ENCODE measurements around the gene EVPL. TPM values are rescaled to one million over a fixed set of nuclear protein-coding genes. Genes with fewer than 3 reads are reported as not detected.

The EVPL gene
- total and polyA plus RNA-seq, 2 of the 13 experiments (the other 11 are each of a cell fraction or from before 2014, with no cell fraction given), result 2.1 to 8.2 TPM

GRCh38 chr17:76014100-76014924, 12.8 kb downstream of the EVPL start (continued):
- TF ChIP-seq MTERF4 (CRISPR knock-in tag; IDR thresholded peaks at IDR 0.05), result peak; percentile 84; the same call in 1 of the 2 replicates
- peak; percentile 42; the same call in 1 of the 2 replicates for TF ChIP-seq CSRNP1 (CRISPR knock-in tag; IDR thresholded peaks at IDR 0.05)
- TF ChIP-seq RNF219 (CRISPR knock-in tag; IDR thresholded peaks at IDR 0.05), result no peak
- TF ChIP-seq DDIT3 (CRISPR knock-in tag; IDR thresholded peaks at IDR 0.05), result no peak
- 0 out of 2 replicates have a peak, but pooled peaks have one; percentile 28 for TF ChIP-seq ZBTB20 (CRISPR knock-in tag; IDR thresholded peaks at IDR 0.05; ENCODE audit: borderline replicate concordance, low read depth)
- no peak for TF ChIP-seq FOSL2 (CRISPR knock-in tag; IDR thresholded peaks at IDR 0.05)
- TF ChIP-seq SKIL (CRISPR knock-in tag; IDR thresholded peaks at IDR 0.05; ENCODE audit: borderline replicate concordance), result no peak
- peak; percentile 92 for TF ChIP-seq XRCC5 (optimal IDR thresholded peaks at IDR 0.05; ENCODE audit: low read length)
- TF ChIP-seq YY1 (IDR thresholded peaks at IDR 0.05; ENCODE audit: insufficient read depth, insufficient replicate concordance, low read depth, low read length), result peak; percentile 52
- TF ChIP-seq RBM39 (IDR thresholded peaks at IDR 0.05; ENCODE audit: low read depth, low read length, poor library complexity, severe bottlenecking), result peak; percentile 58
- TF ChIP-seq MIER3 (CRISPR knock-in tag; IDR thresholded peaks at IDR 0.05; ENCODE audit: borderline replicate concordance), result peak; percentile 54; the same call in 1 of the 2 replicates
- TF ChIP-seq ZNF574 (CRISPR knock-in tag; IDR thresholded peaks at IDR 0.05), result peak; percentile 61
- 0 out of 2 replicates have a peak, but pooled peaks have one; percentile 16 for TF ChIP-seq HMG20B (CRISPR knock-in tag; conservative IDR thresholded peaks at IDR 0.05)
- no peak for TF ChIP-seq SATB2 (CRISPR knock-in tag; IDR thresholded peaks at IDR 0.05)
- TF ChIP-seq NR2F6 (IDR thresholded peaks at IDR 0.05), result no peak; the same call in 1 of the 2 replicates
- 0 out of 2 replicates have a peak, but pooled peaks have one; percentile 15 for TF ChIP-seq NR2F6 (CRISPR knock-in tag; IDR thresholded peaks at IDR 0.05)
- TF ChIP-seq ZNF776 (CRISPR knock-in tag; IDR thresholded peaks at IDR 0.05), result peak; percentile 78; the same call in 1 of the 2 replicates
- 0 out of 2 replicates have a peak, but pooled peaks have one; percentile 58 for TF ChIP-seq ZNF556 (CRISPR knock-in tag; IDR thresholded peaks at IDR 0.05; ENCODE audit: borderline replicate concordance)

All from HepG2 (cell line).